ENCODE data around the gene WBP2NL.

WBP2NL gene

DNA sequence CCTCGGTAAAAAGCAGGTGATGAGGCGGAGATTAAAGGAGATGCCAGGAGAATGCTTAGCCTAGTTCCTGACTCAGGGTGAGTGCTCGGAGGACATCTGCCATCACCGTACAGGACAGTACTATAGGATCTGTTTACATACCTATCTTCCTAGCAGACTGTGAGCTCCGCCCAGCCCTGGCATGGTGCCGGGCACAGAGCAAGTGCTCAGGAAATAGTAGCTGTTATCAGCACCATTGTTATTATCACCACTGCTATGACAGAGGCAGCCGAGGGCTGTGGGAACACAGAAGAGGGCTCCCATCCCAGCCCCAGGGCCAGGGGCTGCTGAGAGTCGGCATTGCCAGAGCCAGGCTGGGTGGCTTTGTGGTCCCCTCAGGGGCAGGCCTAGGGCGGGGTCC is 30.0 kb upstream of the WBP2NL start:
- no peak for TF ChIP-seq NFIC (IDR thresholded peaks at IDR 0.05)

DNA sequence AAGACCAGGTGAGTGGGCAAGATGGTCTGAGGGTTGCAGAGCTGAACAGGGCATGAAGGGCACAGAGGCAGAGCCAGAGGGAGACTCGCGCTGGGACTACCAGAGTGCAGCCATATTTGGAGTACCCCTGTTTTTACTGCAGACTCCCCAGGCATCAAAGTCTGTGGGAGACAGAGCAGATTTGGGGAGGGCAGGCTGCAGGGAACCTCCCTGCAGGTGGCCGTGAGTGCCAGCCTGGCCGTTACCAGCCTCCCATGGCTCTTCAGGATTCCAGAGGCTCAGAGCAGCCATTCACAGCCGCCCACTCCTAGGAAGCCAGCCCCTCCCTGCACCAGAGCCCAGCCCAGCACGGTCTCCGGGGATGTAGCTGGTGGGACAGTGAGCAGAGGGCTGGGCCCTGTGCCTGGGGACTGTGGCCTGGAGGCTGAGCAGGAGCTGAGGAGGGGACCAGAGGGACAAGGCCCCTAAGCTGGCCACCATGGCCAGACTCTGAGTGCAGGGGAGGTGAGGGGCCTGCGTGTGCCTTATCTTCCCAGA is 29.4 kb upstream of the WBP2NL start, which contains the start of gene SEPTIN3:
SEPTIN3 (plus strand) TSS at position 334 of the 537 bp plus-strand sequence. CDS start 2,050 bp downstream, outside the sequence.
- TF ChIP-seq CREB1 (IDR thresholded peaks at IDR 0.05; ENCODE audit: low read depth) (no peak), EGR1 (IDR thresholded peaks at IDR 0.05) (0 out of 2 replicates have a peak, but pooled peaks have one; percentile 29)

DNA sequence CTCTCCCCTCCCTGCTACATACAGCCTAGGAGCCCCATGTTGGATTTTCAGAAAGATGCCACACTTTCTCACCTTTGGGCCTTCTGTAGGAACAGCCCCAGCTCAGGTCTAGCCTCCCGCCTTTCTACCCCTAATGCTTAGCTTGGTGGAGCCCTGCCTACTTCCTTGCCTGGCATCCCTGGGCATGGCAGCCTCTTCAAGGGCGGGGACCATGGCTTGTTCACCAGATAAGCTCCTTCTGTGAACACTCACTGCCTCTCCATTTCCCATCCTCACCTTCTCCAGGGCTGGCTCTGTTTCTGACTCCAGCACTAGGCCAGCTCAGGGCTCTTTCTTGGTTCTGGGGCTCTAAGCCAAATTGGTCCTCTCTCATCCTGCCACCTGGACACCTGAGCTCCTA is 28.0 kb upstream of the WBP2NL start:
- TF ChIP-seq EGR1 (IDR thresholded peaks at IDR 0.05): no peak
- TF ChIP-seq CEBPB (IDR thresholded peaks at IDR 0.05): no peak
- TF ChIP-seq, protein P1, sequence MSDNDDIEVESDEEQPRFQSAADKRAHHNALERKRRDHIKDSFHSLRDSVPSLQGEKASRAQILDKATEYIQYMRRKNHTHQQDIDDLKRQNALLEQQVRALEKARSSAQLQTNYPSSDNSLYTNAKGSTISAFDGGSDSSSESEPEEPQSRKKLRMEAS (IDR thresholded peaks at IDR 0.05): no peak
- TF ChIP-seq, protein P2, sequence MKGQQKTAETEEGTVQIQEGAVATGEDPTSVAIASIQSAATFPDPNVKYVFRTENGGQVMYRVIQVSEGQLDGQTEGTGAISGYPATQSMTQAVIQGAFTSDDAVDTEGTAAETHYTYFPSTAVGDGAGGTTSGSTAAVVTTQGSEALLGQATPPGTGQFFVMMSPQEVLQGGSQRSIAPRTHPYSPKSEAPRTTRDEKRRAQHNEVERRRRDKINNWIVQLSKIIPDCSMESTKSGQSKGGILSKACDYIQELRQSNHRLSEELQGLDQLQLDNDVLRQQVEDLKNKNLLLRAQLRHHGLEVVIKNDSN (IDR thresholded peaks at IDR 0.05): no peak
- TF ChIP-seq NFIC (IDR thresholded peaks at IDR 0.05): no peak
- TF ChIP-seq YY1 (IDR thresholded peaks at IDR 0.05; ENCODE audit: low read depth): no peak
- TF ChIP-seq ZBTB7A (IDR thresholded peaks at IDR 0.05; ENCODE audit: low read depth): no peak
- TF ChIP-seq EP300 (IDR thresholded peaks at IDR 0.05; ENCODE audit: borderline replicate concordance): no peak
- no peak for TF ChIP-seq TCF12 (IDR thresholded peaks at IDR 0.05; ENCODE audit: low read depth)
- no peak for TF ChIP-seq TEAD4 (IDR thresholded peaks at IDR 0.05)
- TF ChIP-seq RAD21 (IDR thresholded peaks at IDR 0.05; ENCODE audit: low read depth): no peak
- TF ChIP-seq CREB1 (IDR thresholded peaks at IDR 0.05; ENCODE audit: low read depth): no peak
- TF ChIP-seq TAF1 (IDR thresholded peaks at IDR 0.05; ENCODE audit: low read depth): no peak
- TF ChIP-seq, protein P3, sequence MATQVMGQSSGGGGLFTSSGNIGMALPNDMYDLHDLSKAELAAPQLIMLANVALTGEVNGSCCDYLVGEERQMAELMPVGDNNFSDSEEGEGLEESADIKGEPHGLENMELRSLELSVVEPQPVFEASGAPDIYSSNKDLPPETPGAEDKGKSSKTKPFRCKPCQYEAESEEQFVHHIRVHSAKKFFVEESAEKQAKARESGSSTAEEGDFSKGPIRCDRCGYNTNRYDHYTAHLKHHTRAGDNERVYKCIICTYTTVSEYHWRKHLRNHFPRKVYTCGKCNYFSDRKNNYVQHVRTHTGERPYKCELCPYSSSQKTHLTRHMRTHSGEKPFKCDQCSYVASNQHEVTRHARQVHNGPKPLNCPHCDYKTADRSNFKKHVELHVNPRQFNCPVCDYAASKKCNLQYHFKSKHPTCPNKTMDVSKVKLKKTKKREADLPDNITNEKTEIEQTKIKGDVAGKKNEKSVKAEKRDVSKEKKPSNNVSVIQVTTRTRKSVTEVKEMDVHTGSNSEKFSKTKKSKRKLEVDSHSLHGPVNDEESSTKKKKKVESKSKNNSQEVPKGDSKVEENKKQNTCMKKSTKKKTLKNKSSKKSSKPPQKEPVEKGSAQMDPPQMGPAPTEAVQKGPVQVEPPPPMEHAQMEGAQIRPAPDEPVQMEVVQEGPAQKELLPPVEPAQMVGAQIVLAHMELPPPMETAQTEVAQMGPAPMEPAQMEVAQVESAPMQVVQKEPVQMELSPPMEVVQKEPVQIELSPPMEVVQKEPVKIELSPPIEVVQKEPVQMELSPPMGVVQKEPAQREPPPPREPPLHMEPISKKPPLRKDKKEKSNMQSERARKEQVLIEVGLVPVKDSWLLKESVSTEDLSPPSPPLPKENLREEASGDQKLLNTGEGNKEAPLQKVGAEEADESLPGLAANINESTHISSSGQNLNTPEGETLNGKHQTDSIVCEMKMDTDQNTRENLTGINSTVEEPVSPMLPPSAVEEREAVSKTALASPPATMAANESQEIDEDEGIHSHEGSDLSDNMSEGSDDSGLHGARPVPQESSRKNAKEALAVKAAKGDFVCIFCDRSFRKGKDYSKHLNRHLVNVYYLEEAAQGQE (IDR thresholded peaks at IDR 0.05; ENCODE audit: low read depth): no peak

DNA sequence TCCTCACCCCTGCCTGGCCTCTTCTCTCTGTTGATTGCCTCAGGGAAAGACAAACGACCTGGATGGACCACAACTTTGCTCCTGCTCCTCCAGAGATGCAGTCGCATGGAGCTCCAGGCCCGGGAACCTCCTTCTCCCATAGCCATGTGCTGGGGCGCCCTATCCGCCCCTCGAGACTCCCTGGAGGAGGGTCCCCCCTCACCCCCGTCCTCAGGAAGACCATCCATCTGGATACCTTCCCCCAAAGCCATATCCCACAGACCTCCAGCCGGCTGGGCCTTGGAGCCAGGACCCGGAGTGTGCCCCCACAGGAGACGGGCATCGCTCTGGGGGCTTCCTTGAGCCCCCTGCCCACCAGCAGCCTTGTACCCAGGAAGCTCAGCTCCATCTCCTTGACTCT is 27.2 kb upstream of the WBP2NL start:
- TF ChIP-seq EP300 (IDR thresholded peaks at IDR 0.05; ENCODE audit: borderline replicate concordance) (no peak), TAF1 (IDR thresholded peaks at IDR 0.05; ENCODE audit: low read depth) (no peak), ZBTB7A (IDR thresholded peaks at IDR 0.05; ENCODE audit: low read depth) (no peak)
- TF ChIP-seq, protein P2 (IDR thresholded peaks at IDR 0.05): no peak

DNA sequence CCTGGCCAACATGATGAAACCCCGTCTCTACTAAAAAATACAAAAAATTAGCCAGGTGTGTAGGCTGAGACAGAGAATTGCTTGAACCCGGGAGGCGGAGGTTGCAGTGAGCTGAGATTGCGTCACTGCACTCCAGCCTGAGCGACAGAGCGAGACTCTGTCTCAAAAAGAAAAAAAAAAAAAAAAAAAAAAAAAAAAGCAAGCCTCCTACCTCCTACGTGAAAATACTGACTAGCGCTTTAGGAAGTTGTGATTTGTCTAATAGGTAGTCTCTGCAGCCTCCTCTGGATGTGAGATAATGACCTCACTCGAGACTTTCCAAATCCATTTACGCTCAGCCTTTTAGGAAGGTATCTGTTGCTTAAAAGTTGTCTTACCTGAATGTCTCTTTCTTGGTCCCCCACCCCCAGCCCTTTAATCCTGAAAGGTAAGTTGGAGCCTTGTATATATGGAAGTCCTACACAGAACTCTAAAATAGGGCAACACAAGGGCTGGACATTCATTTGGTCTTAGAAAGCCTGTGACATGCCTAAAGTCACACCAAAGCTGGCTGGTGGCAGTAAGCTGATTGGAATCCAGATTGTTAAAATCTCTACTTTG is 23.8 kb upstream of the WBP2NL start:
- TF ChIP-seq NFIC (IDR thresholded peaks at IDR 0.05) (no peak), CEBPB (IDR thresholded peaks at IDR 0.05) (peak; percentile 83), EGR1 (IDR thresholded peaks at IDR 0.05) (no peak)
- TF ChIP-seq, protein P2 (IDR thresholded peaks at IDR 0.05): no peak
- TF ChIP-seq, protein P3 (IDR thresholded peaks at IDR 0.05; ENCODE audit: low read depth): no peak

DNA sequence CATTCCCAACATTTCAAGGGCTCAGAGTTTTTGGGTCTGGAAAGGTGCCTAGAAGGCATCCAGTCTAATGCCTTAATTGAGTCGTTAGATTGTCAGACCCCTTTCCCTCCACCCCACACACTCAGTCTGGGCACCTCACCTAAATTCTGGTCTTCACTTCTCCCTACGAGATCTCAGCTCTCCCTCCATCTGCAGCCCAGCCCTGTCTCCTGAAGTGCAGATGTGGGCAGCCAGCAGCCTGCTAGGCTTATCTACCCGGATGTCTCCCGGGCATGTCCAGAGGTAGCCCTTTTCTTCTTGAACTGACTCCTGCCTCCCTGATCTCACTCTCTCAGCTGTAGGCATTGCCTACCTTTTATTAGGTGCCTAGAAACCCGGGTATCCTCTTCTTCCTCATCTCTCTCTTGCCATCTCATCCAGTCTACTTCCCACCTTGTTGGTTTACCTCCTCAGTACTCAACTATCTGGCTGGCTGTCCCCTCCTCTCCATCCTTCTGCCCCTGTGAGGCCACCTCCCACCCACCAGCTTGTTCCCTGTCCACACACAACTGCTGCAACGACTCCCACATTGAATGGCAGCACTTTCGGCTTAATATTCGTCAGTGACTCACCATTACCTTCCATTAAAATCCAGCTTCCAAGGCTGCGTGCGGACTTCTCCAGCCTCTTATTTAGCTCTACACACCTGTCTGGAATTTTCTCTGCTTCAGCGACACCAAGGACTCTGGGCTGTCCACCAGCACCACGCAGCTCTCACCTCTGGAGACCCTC is 23.1 kb upstream of the WBP2NL start:
- TF ChIP-seq, protein P1 (IDR thresholded peaks at IDR 0.05): no peak
- TF ChIP-seq NFIC (IDR thresholded peaks at IDR 0.05) (no peak), TCF12 (IDR thresholded peaks at IDR 0.05; ENCODE audit: low read depth) (no peak), FOXM1 (IDR thresholded peaks at IDR 0.05; ENCODE audit: borderline replicate concordance, low read depth) (no peak), RAD21 (IDR thresholded peaks at IDR 0.05; ENCODE audit: low read depth) (no peak), TEAD4 (IDR thresholded peaks at IDR 0.05) (no peak), CEBPB (IDR thresholded peaks at IDR 0.05) (no peak), CREB1 (IDR thresholded peaks at IDR 0.05; ENCODE audit: low read depth) (no peak), YY1 (IDR thresholded peaks at IDR 0.05; ENCODE audit: low read depth) (no peak), ZBTB7A (IDR thresholded peaks at IDR 0.05; ENCODE audit: low read depth) (no peak)
- TF ChIP-seq, protein P2 (IDR thresholded peaks at IDR 0.05): no peak

Data from Ishikawa (cell line).